ENCODE measurements around the gene CTSH. TPM values are rescaled to one million over a fixed set of nuclear protein-coding genes. Genes with fewer than 3 reads are reported as not detected.

The CTSH gene
- total RNA-seq, 1 experiment from 2014 or later: 178 TPM

GRCh38 chr15:78988361-78988911 is 43.6 kb upstream of the CTSH start:
- no peaks in the 10 kb centered on the region for H3K9me3 ChIP-seq (ENCODE audit: control insufficient read depth, insufficient read depth, low read depth, low read length)
- peak; percentile 76 for ATAC-seq
- intact Hi-C loops (cut with micrococcal nuclease; ENCODE audit: unreplicated experiment): no loop called here
- ChIA-PET POLR2A (interaction anchor here (0.6 to 0.7 kb wide), 2 partner anchors 11 to 12 kb away, joined by 3 to 11 read pairs; no protein-coding TSS in a partner anchor), CTCF (interaction anchor here (0.6 to 0.8 kb wide), 3 partner anchors 9 to 179 kb away, joined by 3 to 6 read pairs (median 5); no protein-coding TSS in a partner anchor)
- no peaks in the 10 kb centered on the region for H3K27me3 ChIP-seq (ENCODE audit: control insufficient read depth, insufficient read depth, low read length)
- H3K4me3 ChIP-seq (ENCODE audit: low read depth in 2 of 2, low read length in 2 of 2): no peak overlapping the region
- H3K36me3 ChIP-seq (ENCODE audit: control insufficient read depth, insufficient read depth, low read length): no peaks in the 10 kb centered on the region
- peak; percentile 73 for DNase-seq (ENCODE audit: low read depth, low spot score)
- TF ChIP-seq CTCF (IDR thresholded peaks at IDR 0.05) (no peak), SIN3A (IDR thresholded peaks at IDR 0.05; ENCODE audit: borderline replicate concordance, insufficient read depth, low read depth, low read length) (no peak), POLR2AphosphoS5 (IDR thresholded peaks at IDR 0.05; ENCODE audit: low read depth, low read length) (no peak), TCF7L2 (IDR thresholded peaks at IDR 0.05; ENCODE audit: low read depth, low read length) (no peak), REST (IDR thresholded peaks at IDR 0.05; ENCODE audit: insufficient read depth in 1 of 2, low read depth in 2 of 2, low read length in 1 of 2) (no peak)
- in situ Hi-C loops (cut with HindIII; ENCODE audit: low pct_unique_long_range_greater_than_20kb, low sequenced_read_pairs): no loop called here
- peak overlapping the region; percentile 41 for H3K27ac ChIP-seq (ENCODE audit: low read length)
- no TSS peak for BruUV-seq (replicated peaks)
- peaks cover 9% of the 10 kb centered on the region for H3K4me1 ChIP-seq (ENCODE audit: control insufficient read depth, insufficient read depth, low read length)

GRCh38 chr15:78987556-78988360 is 42.9 kb upstream of the CTSH start:
- DNase-seq (ENCODE audit: low read depth, low spot score) (no peak), ATAC-seq (peak; percentile 37)
- ChIA-PET CTCF (no interaction called here), POLR2A (interaction anchor here (0.7 kb wide), 1 partner anchor 11 kb away, joined by 11 read pairs; no protein-coding TSS in a partner anchor)
- Histone ChIP-seq H3K27ac (ENCODE audit: low read length) (peak overlapping the region; percentile 41), H3K36me3 (ENCODE audit: control insufficient read depth, insufficient read depth, low read length) (no peaks in the 10 kb centered on the region), H3K27me3 (ENCODE audit: control insufficient read depth, insufficient read depth, low read length) (no peaks in the 10 kb centered on the region), H3K4me3 (ENCODE audit: low read depth in 2 of 2, low read length in 2 of 2) (no peak overlapping the region), H3K4me1 (ENCODE audit: control insufficient read depth, insufficient read depth, low read length) (peaks cover 9% of the 10 kb centered on the region), H3K9me3 (ENCODE audit: control insufficient read depth, insufficient read depth, low read depth, low read length) (no peaks in the 10 kb centered on the region)
- intact Hi-C loops (cut with micrococcal nuclease; ENCODE audit: unreplicated experiment): no loop called here
- in situ Hi-C loops (cut with HindIII; ENCODE audit: low pct_unique_long_range_greater_than_20kb, low sequenced_read_pairs): no loop called here
- BruUV-seq (replicated peaks): no TSS peak
- TF ChIP-seq SIN3A (IDR thresholded peaks at IDR 0.05; ENCODE audit: borderline replicate concordance, insufficient read depth, low read depth, low read length) (no peak), CTCF (IDR thresholded peaks at IDR 0.05) (no peak), REST (IDR thresholded peaks at IDR 0.05; ENCODE audit: insufficient read depth in 1 of 2, low read depth in 2 of 2, low read length in 1 of 2) (no peak), TCF7L2 (IDR thresholded peaks at IDR 0.05; ENCODE audit: low read depth, low read length) (no peak), POLR2AphosphoS5 (IDR thresholded peaks at IDR 0.05; ENCODE audit: low read depth, low read length) (no peak)

All from Panc1 (cell line).